ENCODE data around the gene RHAG. TPM values are rescaled to one million over a fixed set of nuclear protein-coding genes. Genes with fewer than 3 reads are reported as not detected.
"Not testable (repeated sequence)": the region's sequence is repeated elsewhere in the genome, so short reads cannot be mapped to it uniquely, and the experiment has no call there.

The RHAG gene
- total RNA-seq, 1 donor from 2014 or later: not detected

DNA sequence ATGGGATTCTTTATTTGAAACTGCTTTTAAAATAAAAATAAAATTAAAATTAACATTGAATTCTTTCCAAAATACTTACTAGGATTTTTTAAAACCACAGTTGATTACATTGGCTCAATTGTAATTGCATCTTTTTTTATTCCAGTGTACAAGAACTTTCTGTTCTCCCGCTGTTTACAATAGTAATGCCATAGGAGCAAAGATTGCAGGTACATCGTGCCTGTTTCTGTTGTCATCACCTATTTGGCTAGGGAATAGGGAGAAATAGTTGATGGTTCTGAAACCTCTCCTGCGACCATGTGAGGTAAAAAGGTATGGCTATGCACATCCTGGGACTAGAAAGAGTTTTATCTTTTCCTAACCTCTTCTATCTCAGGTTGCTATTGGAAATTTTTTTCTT lies 28.2 kb upstream of the RHAG start:
- Mint-ChIP-seq H3K4me3 (ENCODE audit: unreplicated experiment) (no peak overlapping the region), H3K4me1 (ENCODE audit: low read depth, unreplicated experiment) (no peaks in the 10 kb centered on the region), H3K36me3 (ENCODE audit: low read depth, unreplicated experiment) (no peaks in the 10 kb centered on the region), H3K27ac (ENCODE audit: unreplicated experiment) (no peak overlapping the region), H3K9me3 (ENCODE audit: unreplicated experiment) (no peaks in the 10 kb centered on the region), H3K27me3 (ENCODE audit: low read depth, unreplicated experiment) (no peaks in the 10 kb centered on the region)
- Histone ChIP-seq H3K79me2 (ENCODE audit: insufficient read depth, low read length) (no peaks in the 10 kb centered on the region), H4K20me1 (ENCODE audit: insufficient read depth, low read length) (no peaks in the 10 kb centered on the region), H3K9me3 (ENCODE audit: insufficient read depth, low read depth, low read length) (no peaks in the 10 kb centered on the region), H3K27me3 (ENCODE audit: insufficient read depth, low read length) (no peaks in the 10 kb centered on the region), H3K4me3 (ENCODE audit: insufficient read depth, low read depth, low read length) (no peak overlapping the region), H3K36me3 (ENCODE audit: insufficient read depth, low read length) (no peaks in the 10 kb centered on the region), H3K4me1 (ENCODE audit: insufficient read depth, low read length) (no peaks in the 10 kb centered on the region), H3K9ac (ENCODE audit: low read length) (no peak overlapping the region), H3K27ac (ENCODE audit: low read depth, low read length) (no peak overlapping the region), H2AFZ (ENCODE audit: low read depth, low read length) (no peak overlapping the region), H3K4me2 (ENCODE audit: low read length) (no peak overlapping the region)
- no peak for FAIRE-seq
- TF ChIP-seq, protein P1, sequence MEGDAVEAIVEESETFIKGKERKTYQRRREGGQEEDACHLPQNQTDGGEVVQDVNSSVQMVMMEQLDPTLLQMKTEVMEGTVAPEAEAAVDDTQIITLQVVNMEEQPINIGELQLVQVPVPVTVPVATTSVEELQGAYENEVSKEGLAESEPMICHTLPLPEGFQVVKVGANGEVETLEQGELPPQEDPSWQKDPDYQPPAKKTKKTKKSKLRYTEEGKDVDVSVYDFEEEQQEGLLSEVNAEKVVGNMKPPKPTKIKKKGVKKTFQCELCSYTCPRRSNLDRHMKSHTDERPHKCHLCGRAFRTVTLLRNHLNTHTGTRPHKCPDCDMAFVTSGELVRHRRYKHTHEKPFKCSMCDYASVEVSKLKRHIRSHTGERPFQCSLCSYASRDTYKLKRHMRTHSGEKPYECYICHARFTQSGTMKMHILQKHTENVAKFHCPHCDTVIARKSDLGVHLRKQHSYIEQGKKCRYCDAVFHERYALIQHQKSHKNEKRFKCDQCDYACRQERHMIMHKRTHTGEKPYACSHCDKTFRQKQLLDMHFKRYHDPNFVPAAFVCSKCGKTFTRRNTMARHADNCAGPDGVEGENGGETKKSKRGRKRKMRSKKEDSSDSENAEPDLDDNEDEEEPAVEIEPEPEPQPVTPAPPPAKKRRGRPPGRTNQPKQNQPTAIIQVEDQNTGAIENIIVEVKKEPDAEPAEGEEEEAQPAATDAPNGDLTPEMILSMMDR (IDR thresholded peaks at IDR 0.05; ENCODE audit: insufficient read depth, low read depth, low read length): no peak
- no peak for DNase-seq (ENCODE audit: low read depth)

DNA sequence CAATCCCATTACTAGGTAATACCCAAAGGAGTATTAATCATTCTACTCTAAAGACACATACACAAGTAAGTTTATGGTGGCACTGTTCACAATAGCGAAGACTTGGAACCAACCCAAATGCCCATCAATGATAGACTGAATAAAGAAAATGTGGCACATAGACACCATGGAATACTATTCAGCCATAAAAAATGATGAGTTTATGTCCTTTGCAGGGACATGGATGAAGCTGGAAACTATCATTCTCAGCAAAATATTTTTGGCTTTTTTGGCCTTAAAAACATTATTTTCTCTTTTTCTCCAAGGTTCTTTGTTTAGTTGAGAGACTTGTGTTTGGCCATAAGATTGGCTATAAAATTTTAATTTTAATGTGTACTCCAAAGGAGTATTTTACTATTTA lies 27.4 kb upstream of the RHAG start:
- H3K27me3 ChIP-seq (ENCODE audit: insufficient read depth, low read length); H3K4me1 Mint-ChIP-seq (ENCODE audit: low read depth, unreplicated experiment); H3K79me2 ChIP-seq (ENCODE audit: insufficient read depth, low read length); H3K27me3 Mint-ChIP-seq (ENCODE audit: low read depth, unreplicated experiment); H3K4me3 ChIP-seq (ENCODE audit: insufficient read depth, low read depth, low read length); H3K9ac ChIP-seq (ENCODE audit: low read length); H3K4me1 ChIP-seq (ENCODE audit: insufficient read depth, low read length); H3K9me3 Mint-ChIP-seq (ENCODE audit: unreplicated experiment); H3K4me3 Mint-ChIP-seq (ENCODE audit: unreplicated experiment); H3K4me2 ChIP-seq (ENCODE audit: low read length); FAIRE-seq; H2AFZ ChIP-seq (ENCODE audit: low read depth, low read length); DNase-seq (ENCODE audit: low read depth); H4K20me1 ChIP-seq (ENCODE audit: insufficient read depth, low read length); H3K36me3 ChIP-seq (ENCODE audit: insufficient read depth, low read length); H3K27ac Mint-ChIP-seq (ENCODE audit: unreplicated experiment); H3K36me3 Mint-ChIP-seq (ENCODE audit: low read depth, unreplicated experiment); H3K27ac ChIP-seq (ENCODE audit: low read depth, low read length); H3K9me3 ChIP-seq (ENCODE audit: insufficient read depth, low read depth, low read length): not testable (repeated sequence)

DNA sequence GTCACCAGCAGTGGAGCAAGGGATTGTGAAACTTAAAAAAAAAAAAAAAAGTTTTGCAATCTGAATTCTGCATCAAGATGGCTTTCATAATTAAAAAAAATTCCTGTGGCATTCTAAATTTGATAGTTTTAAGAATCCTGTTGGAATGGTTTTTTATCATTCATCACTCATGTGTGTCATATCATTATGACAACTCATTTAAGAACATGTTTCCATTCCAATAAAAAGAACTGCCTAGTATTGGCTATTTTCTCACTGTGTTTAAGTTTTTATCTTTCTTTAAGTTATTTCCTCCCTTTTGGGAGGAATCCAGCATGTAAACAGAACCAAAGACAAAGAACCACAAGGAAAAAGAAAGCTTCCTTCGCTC lies 26.2 kb upstream of the RHAG start:
- TF ChIP-seq, protein P1 (IDR thresholded peaks at IDR 0.05; ENCODE audit: insufficient read depth, low read depth, low read length): no peak
- no peak for TF ChIP-seq EZH2 (IDR thresholded peaks at IDR 0.05; ENCODE audit: insufficient read depth, low read length)
- no peaks in the 10 kb centered on the region for H3K36me3 Mint-ChIP-seq (ENCODE audit: low read depth, unreplicated experiment)
- no peak overlapping the region for H3K27ac Mint-ChIP-seq (ENCODE audit: unreplicated experiment)
- Histone ChIP-seq H4K20me1 (ENCODE audit: insufficient read depth, low read length) (no peaks in the 10 kb centered on the region), H3K9me3 (ENCODE audit: insufficient read depth, low read depth, low read length) (no peaks in the 10 kb centered on the region), H3K27ac (ENCODE audit: low read depth, low read length) (no peak overlapping the region), H3K4me1 (ENCODE audit: insufficient read depth, low read length) (no peaks in the 10 kb centered on the region), H3K27me3 (ENCODE audit: insufficient read depth, low read length) (no peaks in the 10 kb centered on the region), H3K4me3 (ENCODE audit: insufficient read depth, low read depth, low read length) (no peak overlapping the region), H3K79me2 (ENCODE audit: insufficient read depth, low read length) (no peaks in the 10 kb centered on the region), H3K9ac (ENCODE audit: low read length) (no peak overlapping the region), H2AFZ (ENCODE audit: low read depth, low read length) (no peak overlapping the region), H3K4me2 (ENCODE audit: low read length) (no peak overlapping the region), H3K36me3 (ENCODE audit: insufficient read depth, low read length) (no peaks in the 10 kb centered on the region)
- H3K27me3 Mint-ChIP-seq (ENCODE audit: low read depth, unreplicated experiment): no peaks in the 10 kb centered on the region
- no peaks in the 10 kb centered on the region for H3K4me1 Mint-ChIP-seq (ENCODE audit: low read depth, unreplicated experiment)
- H3K9me3 Mint-ChIP-seq (ENCODE audit: unreplicated experiment): no peaks in the 10 kb centered on the region
- DNase-seq (ENCODE audit: low read depth) (no peak), FAIRE-seq (no peak)
- H3K4me3 Mint-ChIP-seq (ENCODE audit: unreplicated experiment): no peak overlapping the region
